Measurements from ENCODE around the gene HLA-B.

Gene HLA-B

GRCh38 chr6:31368461-31368860 is 11.5 kb upstream of the HLA-B start:
- DNase-seq (no peak), ATAC-seq (replicated peaks) (no peak)
- H3K4me1 Mint-ChIP-seq = peaks cover 6 to 9% of the 10 kb centered on the region in 2 donors
- H3K36me3 Mint-ChIP-seq = peaks cover 0 to 12% of the 10 kb centered on the region in 2 donors
- H3K27ac Mint-ChIP-seq = no peak overlapping the region
- no peak overlapping the region for H3K4me3 Mint-ChIP-seq
- H3K27me3 Mint-ChIP-seq = peaks cover 29 to 31% of the 10 kb centered on the region in 2 donors
- H3K9me3 Mint-ChIP-seq = peaks cover 0 to 6% of the 10 kb centered on the region in 2 donors

- peaks cover 0 to 1% of the 10 kb centered on the region in 2 donors for H3K36me3 Mint-ChIP-seq
- ATAC-seq (replicated peaks) (peak; percentile 97 to 98), DNase-seq (peak; percentile 79)
- H3K4me3 Mint-ChIP-seq = peak overlapping the region; percentile 83 to 87
- H3K27ac Mint-ChIP-seq = peak overlapping the region; percentile 59
- peaks cover 23 to 31% of the 10 kb centered on the region in 2 donors for H3K27me3 Mint-ChIP-seq
- peaks cover 6 to 9% of the 10 kb centered on the region in 2 donors for H3K4me1 Mint-ChIP-seq
- peaks cover 0 to 1% of the 10 kb centered on the region in 2 donors for H3K9me3 Mint-ChIP-seq
These were observed 9.9 kb upstream of the HLA-B start for GRCh38 chr6:31366693-31367470.

- peaks cover 22 to 31% of the 10 kb centered on the region in 2 donors for H3K27me3 Mint-ChIP-seq
- no peak overlapping the region for H3K4me3 Mint-ChIP-seq
- peaks cover 1 to 3% of the 10 kb centered on the region in 2 donors for H3K9me3 Mint-ChIP-seq
- H3K4me1 Mint-ChIP-seq = peaks cover 6 to 9% of the 10 kb centered on the region in 2 donors
- no peak overlapping the region for H3K27ac Mint-ChIP-seq
- no peak for DNase-seq
- peaks cover 2% of the 10 kb centered on the region in 2 donors for H3K36me3 Mint-ChIP-seq
- ATAC-seq (replicated peaks) = no peak
These were observed 8.9 kb upstream of the HLA-B start for GRCh38 chr6:31365864-31366263.

- Mint-ChIP-seq H3K36me3 (peaks cover 3 to 9% of the 10 kb centered on the region in 2 donors), H3K27ac (no peak overlapping the region), H3K4me3 (no peak overlapping the region), H3K4me1 (peaks cover 10 to 18% of the 10 kb centered on the region in 2 donors), H3K9me3 (peaks cover 3 to 4% of the 10 kb centered on the region in 2 donors), H3K27me3 (peaks cover 9 to 15% of the 10 kb centered on the region in 2 donors)
- ATAC-seq (replicated peaks) = no peak
- no peak for DNase-seq
These were observed 6.8 kb upstream of the HLA-B start for GRCh38 chr6:31363811-31364210.

GRCh38 chr6:31362751-31363150 is 5.8 kb upstream of the HLA-B start:
- Mint-ChIP-seq H3K9me3 (peaks cover 3 to 4% of the 10 kb centered on the region in 2 donors), H3K27me3 (peaks cover 0 to 8% of the 10 kb centered on the region in 2 donors), H3K36me3 (peaks cover 3 to 9% of the 10 kb centered on the region in 2 donors), H3K4me1 (peaks cover 14 to 29% of the 10 kb centered on the region in 2 donors), H3K4me3 (no peak overlapping the region), H3K27ac (no peak overlapping the region)
- DNase-seq (no peak), ATAC-seq (replicated peaks) (no peak)

GRCh38 chr6:31359581-31359980 is 2.6 kb upstream of the HLA-B start:
- H3K4me1 Mint-ChIP-seq = peaks cover 23 to 45% of the 10 kb centered on the region in 2 donors
- ATAC-seq (replicated peaks) (no peak), DNase-seq (no peak)
- no peaks in the 10 kb centered on the region for H3K27me3 Mint-ChIP-seq
- H3K4me3 Mint-ChIP-seq = no peak overlapping the region
- H3K27ac Mint-ChIP-seq = no peak overlapping the region
- H3K9me3 Mint-ChIP-seq = peaks cover 3 to 4% of the 10 kb centered on the region in 2 donors
- H3K36me3 Mint-ChIP-seq = peaks cover 27 to 35% of the 10 kb centered on the region in 2 donors

- H3K9me3 Mint-ChIP-seq = peaks cover 3 to 4% of the 10 kb centered on the region in 2 donors
- H3K36me3 Mint-ChIP-seq = peaks cover 38 to 48% of the 10 kb centered on the region in 2 donors
- H3K27me3 Mint-ChIP-seq = no peaks in the 10 kb centered on the region
- H3K27ac Mint-ChIP-seq = peak overlapping the region; percentile 100
- peak overlapping the region; percentile 87 to 97 for H3K4me3 Mint-ChIP-seq
- ATAC-seq (replicated peaks) = peak in 1 of 2 donors; percentile 31
- H3K4me1 Mint-ChIP-seq = peaks cover 31 to 58% of the 10 kb centered on the region in 2 donors
- no peak for DNase-seq
These were observed 1.3 kb upstream of the HLA-B start for GRCh38 chr6:31358302-31358701.

GRCh38 chr6:31357886-31358285 is 907 bp upstream of the HLA-B start:
- H3K4me3 Mint-ChIP-seq = peak overlapping the region; percentile 87 to 97
- ATAC-seq (replicated peaks) = no peak
- H3K4me1 Mint-ChIP-seq = peaks cover 33 to 61% of the 10 kb centered on the region in 2 donors
- no peaks in the 10 kb centered on the region for H3K27me3 Mint-ChIP-seq
- H3K36me3 Mint-ChIP-seq = peaks cover 40 to 52% of the 10 kb centered on the region in 2 donors
- DNase-seq = no peak
- H3K9me3 Mint-ChIP-seq = peaks cover 3 to 4% of the 10 kb centered on the region in 2 donors
- H3K27ac Mint-ChIP-seq = peak overlapping the region; percentile 100

GRCh38 chr6:31356216-31356945 is 598 bp downstream of the HLA-B start:
- DNase-seq (peak; percentile 51), ATAC-seq (replicated peaks) (peak; percentile 23 to 24)
- Mint-ChIP-seq H3K36me3 (peaks cover 53 to 61% of the 10 kb centered on the region in 2 donors), H3K4me1 (peaks cover 42 to 73% of the 10 kb centered on the region in 2 donors), H3K27me3 (no peaks in the 10 kb centered on the region), H3K4me3 (peak overlapping the region; percentile 93 to 97), H3K27ac (peak overlapping the region; percentile 100), H3K9me3 (peaks cover 3 to 4% of the 10 kb centered on the region in 2 donors)

GRCh38 chr6:31355583-31355948 is 1.4 kb downstream of the HLA-B start:
- H3K36me3 Mint-ChIP-seq = peaks cover 49 to 56% of the 10 kb centered on the region in 2 donors
- no peak for ATAC-seq (replicated peaks)

GRCh38 chr6:31354864-31355582 is 2.0 kb downstream of the HLA-B start:
- peak overlapping the region; percentile 93 to 97 for H3K4me3 Mint-ChIP-seq
- H3K27me3 Mint-ChIP-seq = no peaks in the 10 kb centered on the region
- peaks cover 49 to 52% of the 10 kb centered on the region in 2 donors for H3K36me3 Mint-ChIP-seq
- H3K9me3 Mint-ChIP-seq = no peaks in the 10 kb centered on the region
- no peak for ATAC-seq (replicated peaks)
- peaks cover 53 to 87% of the 10 kb centered on the region in 2 donors for H3K4me1 Mint-ChIP-seq
- no peak for DNase-seq
- peak overlapping the region; percentile 96 for H3K27ac Mint-ChIP-seq

More at GRCh38 chr6:31355583-31355948, 1.4 kb downstream of the HLA-B start:
- DNase-seq = no peak
- Mint-ChIP-seq H3K9me3 (no peaks in the 10 kb centered on the region), H3K4me1 (peaks cover 48 to 81% of the 10 kb centered on the region in 2 donors), H3K27me3 (no peaks in the 10 kb centered on the region), H3K27ac (peak overlapping the region; percentile 96), H3K4me3 (peak overlapping the region; percentile 93 to 97)

- peaks cover 49 to 52% of the 10 kb centered on the region in 2 donors for H3K36me3 Mint-ChIP-seq
- DNase-seq (no peak), ATAC-seq (replicated peaks) (no peak)
- H3K27ac Mint-ChIP-seq = peak overlapping the region; percentile 96
- no peaks in the 10 kb centered on the region for H3K9me3 Mint-ChIP-seq
- peak overlapping the region; percentile 93 to 97 for H3K4me3 Mint-ChIP-seq
- H3K4me1 Mint-ChIP-seq = peaks cover 51 to 83% of the 10 kb centered on the region in 2 donors
- no peaks in the 10 kb centered on the region for H3K27me3 Mint-ChIP-seq
These were observed 2.7 kb downstream of the HLA-B start for GRCh38 chr6:31354158-31354863.

GRCh38 chr6:31353384-31353945 is 3.5 kb downstream of the HLA-B start:
- no peak for DNase-seq
- peaks cover 49 to 52% of the 10 kb centered on the region in 2 donors for H3K36me3 Mint-ChIP-seq
- peak overlapping the region; percentile 93 to 97 for H3K4me3 Mint-ChIP-seq
- H3K4me1 Mint-ChIP-seq = peaks cover 49 to 74% of the 10 kb centered on the region in 2 donors
- peak overlapping the region; percentile 96 for H3K27ac Mint-ChIP-seq
- ATAC-seq (replicated peaks) = no peak
- no peaks in the 10 kb centered on the region for H3K27me3 Mint-ChIP-seq
- H3K9me3 Mint-ChIP-seq = no peaks in the 10 kb centered on the region
